LoVo (cell line): Measurements from ENCODE around the gene NAGS.
"Not testable (repeated sequence)": the region's sequence is repeated elsewhere in the genome, so short reads cannot be mapped to it uniquely, and the experiment has no call there.

Experiments used
- DNase-seq: peaks from one replicate; pipeline ENCODE4 v3.0.0-alpha.2; 2016; ENCODE audit warnings: low spot score

Gene NAGS

GRCh38 chr17:44007346-44008204 is 3.2 kb downstream of the NAGS start:
- DNase-seq = peak; percentile 31

GRCh38 chr17:44008205-44008909 is 3.9 kb downstream of the NAGS start:
- no peak for DNase-seq

- no peak for DNase-seq
These were observed 6.7 kb downstream of the NAGS start for GRCh38 chr17:44010966-44011647.

GRCh38 chr17:44011876-44012275 is 7.5 kb downstream of the NAGS start:
- no peak for DNase-seq

- no peak for DNase-seq
These were observed 8.0 kb downstream of the NAGS start for GRCh38 chr17:44012391-44012790.

GRCh38 chr17:44012874-44013273 is 8.5 kb downstream of the NAGS start:
- DNase-seq = no peak

- no peak for DNase-seq
These were observed 9.7 kb downstream of the NAGS start for GRCh38 chr17:44014133-44014436.

- DNase-seq = peak; percentile 91
These were observed 10.2 kb downstream of the NAGS start, which contains the start of gene TMEM101 for GRCh38 chr17:44014437-44015172. Gene TMEM101 (minus strand): TSS chr17:44014963. CDS start chr17:44014952, 11 bp downstream.

GRCh38 chr17:44021227-44021626 is 16.8 kb downstream of the NAGS start:
- DNase-seq = not testable (repeated sequence)

- DNase-seq = no peak
These were observed 17.8 kb downstream of the NAGS start for GRCh38 chr17:44022246-44022645.

GRCh38 chr17:44023545-44024270 is 19.3 kb downstream of the NAGS start:
- DNase-seq = no peak

- no peak for DNase-seq
These were observed 19.8 kb downstream of the NAGS start for GRCh38 chr17:44024271-44024663.

GRCh38 chr17:44024853-44025252 is 20.4 kb downstream of the NAGS start:
- DNase-seq = no peak

GRCh38 chr17:44029736-44030135 is 25.3 kb downstream of the NAGS start:
- no peak for DNase-seq

- no peak for DNase-seq
These were observed 26.1 kb downstream of the NAGS start for GRCh38 chr17:44030482-44030881.

GRCh38 chr17:44033861-44034408 is 29.5 kb downstream of the NAGS start:
- DNase-seq = no peak

- not testable (repeated sequence) for DNase-seq
These were observed 30.3 kb downstream of the NAGS start for GRCh38 chr17:44034688-44035087.

- no peak for DNase-seq
These were observed 33.0 kb downstream of the NAGS start for GRCh38 chr17:44037471-44037870.

- DNase-seq = no peak
These were observed 34.2 kb downstream of the NAGS start for GRCh38 chr17:44038604-44039011.

GRCh38 chr17:44039829-44040635 is 35.6 kb downstream of the NAGS start:
- no peak for DNase-seq
